ENCODE results near the gene MTREX.

- no peak for TF ChIP-seq CTCF (tag by site-specific recombination; IDR thresholded peaks at IDR 0.05)
- TF ChIP-seq ZNF202 (tag by site-specific recombination; IDR thresholded peaks at IDR 0.05; ENCODE audit: borderline replicate concordance): no peak
- no peak for TF ChIP-seq ZBTB8A (tag by site-specific recombination; IDR thresholded peaks at IDR 0.05)
- no peak for TF ChIP-seq ZBTB7A (tag by site-specific recombination; IDR thresholded peaks at IDR 0.05; ENCODE audit: low read depth)
Measured at GRCh38 chr5:55418994-55419968, 111.5 kb downstream of the MTREX start.
